ENCODE results near the gene SYVN1. TPM values are rescaled to one million over a fixed set of nuclear protein-coding genes. Genes with fewer than 3 reads are reported as not detected.

SYVN1 gene
- total RNA-seq, 1 donor from 2014 or later, result 7.7 TPM

- DNase-seq (ENCODE audit: low spot score in 2 of 2), result peak; percentile 82 to 91
- FAIRE-seq, result no peak
Observed at GRCh38 chr11:65095974-65096806, 38.1 kb downstream of the SYVN1 start, which contains the start of gene VPS51. Gene VPS51, plus strand, starts transcription at chr11:65096214. Its CDS starts 37 bp downstream, at chr11:65096251.

- FAIRE-seq, result no peak
Observed at GRCh38 chr11:65095427-65095826, 38.9 kb downstream of the SYVN1 start.

GRCh38 chr11:65090628-65091027 is 43.7 kb downstream of the SYVN1 start:
- DNase-seq (ENCODE audit: low spot score in 2 of 2), result peak in 1 of 2 donors; percentile 53
- FAIRE-seq, result no peak

More at GRCh38 chr11:65095427-65095826, 38.9 kb downstream of the SYVN1 start:
- DNase-seq (ENCODE audit: low spot score in 2 of 2), result no peak

- DNase-seq (ENCODE audit: low spot score in 2 of 2), result no peak
- FAIRE-seq, result no peak
Observed at GRCh38 chr11:65089621-65090020, 44.7 kb downstream of the SYVN1 start.

GRCh38 chr11:65087827-65088226 is 46.5 kb downstream of the SYVN1 start:
- no peak for FAIRE-seq
- no peak for DNase-seq (ENCODE audit: low spot score in 2 of 2)

GRCh38 chr11:65087216-65087615 is 47.1 kb downstream of the SYVN1 start:
- FAIRE-seq, result no peak

GRCh38 chr11:65086809-65087208 is 47.5 kb downstream of the SYVN1 start:
- no peak for DNase-seq (ENCODE audit: low spot score in 2 of 2)
- no peak for FAIRE-seq

More at GRCh38 chr11:65087216-65087615, 47.1 kb downstream of the SYVN1 start:
- no peak for DNase-seq (ENCODE audit: low spot score in 2 of 2)

- DNase-seq (ENCODE audit: low spot score in 2 of 2) (no peak), FAIRE-seq (no peak)
Observed at GRCh38 chr11:65085446-65085845, 48.9 kb downstream of the SYVN1 start.

- DNase-seq (ENCODE audit: low spot score in 2 of 2) (no peak), FAIRE-seq (no peak)
Observed at GRCh38 chr11:65084598-65085375, 49.5 kb downstream of the SYVN1 start.

GRCh38 chr11:65083834-65084597 is 50.3 kb downstream of the SYVN1 start, which contains the start of the genes CDCA5 and ZFPL1:
Gene CDCA5, minus strand, starts transcription at chr11:65084040. Its CDS starts 62 bp downstream, at chr11:65083978.
Gene ZFPL1, plus strand, starts transcription at chr11:65084222. Its CDS starts 477 bp downstream, at chr11:65084699.
- FAIRE-seq (no peak), DNase-seq (ENCODE audit: low spot score in 2 of 2) (peak; percentile 97 to 99)

- FAIRE-seq, result no peak
Observed at GRCh38 chr11:65083134-65083833, 51.0 kb downstream of the SYVN1 start.

GRCh38 chr11:65078786-65079342 is 55.5 kb downstream of the SYVN1 start:
- DNase-seq (ENCODE audit: low spot score in 2 of 2), result no peak
- FAIRE-seq, result no peak

More at GRCh38 chr11:65083134-65083833, 51.0 kb downstream of the SYVN1 start:
- DNase-seq (ENCODE audit: low spot score in 2 of 2), result no peak

- DNase-seq (ENCODE audit: low spot score in 2 of 2) (no peak), FAIRE-seq (no peak)
Observed at GRCh38 chr11:65078151-65078550, 56.2 kb downstream of the SYVN1 start.

GRCh38 chr11:65077451-65077850 is 56.9 kb downstream of the SYVN1 start:
- FAIRE-seq, result no peak
- DNase-seq (ENCODE audit: low spot score in 2 of 2), result no peak

Small RNA genes within 50 kb of the gene (small RNA-seq; reads per million reads assigned to genes)
- not detected for gene HIGD1AP10
- gene PDCL2P2, result not detected
- gene RNU2-23P, result 4.4 reads per million, percentile 91 among the genes with 10 or more reads in this experiment

Other genes starting within 250 kb of the SYVN1 start
- 7.3 TPM for gene ATG2A, start 217.3 kb downstream of the SYVN1 start, total RNA-seq
- gene PPP2R5B, start 209.8 kb downstream of the SYVN1 start, total RNA-seq, result 27.3 TPM
- not detected for gene GPHA2, start 198.6 kb downstream of the SYVN1 start, total RNA-seq
- not detected for gene MAJIN, start 162.4 kb downstream of the SYVN1 start, total RNA-seq
- gene BATF2, start 137.5 kb downstream of the SYVN1 start, total RNA-seq, result not detected
- gene ARL2, start 120.4 kb downstream of the SYVN1 start, total RNA-seq, result 50.5 TPM
- gene SNX15, start 107.1 kb downstream of the SYVN1 start, total RNA-seq, result 17.9 TPM
- 5.7 TPM for gene SAC3D1, start 93.3 kb downstream of the SYVN1 start, total RNA-seq
- 4.1 TPM for gene NAALADL1, start 76.0 kb downstream of the SYVN1 start, total RNA-seq
- 1.6 TPM for gene CDCA5, start 50.5 kb downstream of the SYVN1 start, total RNA-seq
- 11.8 TPM for gene ZFPL1, start 50.3 kb downstream of the SYVN1 start, total RNA-seq
- 229 TPM for gene VPS51, start 38.3 kb downstream of the SYVN1 start, total RNA-seq
- gene TM7SF2, start 22.6 kb downstream of the SYVN1 start, total RNA-seq, result 54.6 TPM
- gene ZNHIT2, start 16.8 kb downstream of the SYVN1 start, total RNA-seq, result 6.1 TPM
- 251 TPM for gene FAU, start 12.4 kb downstream of the SYVN1 start, total RNA-seq
- 29.3 TPM for gene MRPL49, start 12.2 kb downstream of the SYVN1 start, total RNA-seq
- gene SPDYC, start 35.7 kb upstream of the SYVN1 start, total RNA-seq, result not detected
- 48.5 TPM for gene CAPN1, start 47.4 kb upstream of the SYVN1 start, total RNA-seq
- gene POLA2, start 127.4 kb upstream of the SYVN1 start, total RNA-seq, result 2.9 TPM
- 6.1 TPM for gene CDC42EP2, start 180.3 kb upstream of the SYVN1 start, total RNA-seq
- 17.5 TPM for gene DPF2, start 199.3 kb upstream of the SYVN1 start, total RNA-seq
- 5.3 TPM for gene TIGD3, start 220.2 kb upstream of the SYVN1 start, total RNA-seq
- gene SLC25A45, start 248.1 kb upstream of the SYVN1 start, total RNA-seq, result 0.41 TPM